HL-60/S4 treated with retinoic acid at 250 ng/mL for 4 days and 3 days (cell line): ENCODE data around the gene ADCY1.
"Not testable (repeated sequence)": the region's sequence is repeated elsewhere in the genome, so short reads cannot be mapped to it uniquely, and the experiment has no call there.

Experiments used
- in situ Hi-C: fragments of 300-500 bp; cut with MboI; formaldehyde crosslinking; loops from 2 replicates; pipeline ENCODE4 v1.7.0; 2022; ENCODE audit warnings: low sequenced_read_pairs

The ADCY1 gene

DNA sequence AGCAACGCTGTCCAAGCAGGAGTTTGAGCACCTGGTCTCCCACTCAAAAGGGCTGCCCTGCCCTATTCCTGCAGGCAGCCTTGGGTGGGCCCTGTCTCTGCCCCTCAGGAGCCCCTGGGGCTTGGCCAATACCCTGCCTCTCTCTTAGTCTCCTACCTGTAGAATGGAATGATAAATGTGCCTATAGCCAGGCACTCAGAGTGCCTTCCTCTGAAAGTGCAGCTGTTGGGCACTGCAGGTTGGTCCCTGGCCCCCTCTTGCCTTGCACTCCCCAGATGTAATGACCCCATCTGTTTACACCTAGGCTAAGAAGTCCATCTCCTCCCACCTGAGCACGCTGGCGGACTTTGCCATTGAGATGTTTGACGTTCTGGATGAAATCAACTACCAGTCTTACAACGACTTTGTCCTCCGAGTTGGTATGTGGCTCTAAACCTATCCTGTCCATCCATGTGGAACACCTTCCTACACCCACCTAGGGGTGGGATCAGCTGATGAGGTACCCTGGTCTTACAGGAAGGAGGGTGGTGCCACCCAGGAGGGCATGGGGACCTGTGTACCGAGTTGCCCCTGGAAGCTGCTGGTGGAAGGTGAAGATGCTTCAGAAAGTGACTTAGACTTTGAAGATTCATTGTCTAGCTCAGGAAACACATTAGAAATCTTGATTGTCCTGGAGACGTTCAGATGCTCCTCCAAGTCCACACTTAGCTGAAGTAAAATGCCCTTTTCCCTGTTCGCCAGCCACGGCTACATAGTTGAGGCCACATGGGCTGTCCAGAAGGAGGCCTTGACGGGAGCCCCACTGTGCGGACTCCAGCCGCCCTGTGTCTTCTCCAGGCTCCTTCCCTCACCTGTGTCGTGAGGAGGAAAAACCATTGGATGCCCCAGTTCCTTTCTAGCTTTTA lies 134.1 kb downstream of the ADCY1 start:
- in situ Hi-C loops = no loop called here

DNA sequence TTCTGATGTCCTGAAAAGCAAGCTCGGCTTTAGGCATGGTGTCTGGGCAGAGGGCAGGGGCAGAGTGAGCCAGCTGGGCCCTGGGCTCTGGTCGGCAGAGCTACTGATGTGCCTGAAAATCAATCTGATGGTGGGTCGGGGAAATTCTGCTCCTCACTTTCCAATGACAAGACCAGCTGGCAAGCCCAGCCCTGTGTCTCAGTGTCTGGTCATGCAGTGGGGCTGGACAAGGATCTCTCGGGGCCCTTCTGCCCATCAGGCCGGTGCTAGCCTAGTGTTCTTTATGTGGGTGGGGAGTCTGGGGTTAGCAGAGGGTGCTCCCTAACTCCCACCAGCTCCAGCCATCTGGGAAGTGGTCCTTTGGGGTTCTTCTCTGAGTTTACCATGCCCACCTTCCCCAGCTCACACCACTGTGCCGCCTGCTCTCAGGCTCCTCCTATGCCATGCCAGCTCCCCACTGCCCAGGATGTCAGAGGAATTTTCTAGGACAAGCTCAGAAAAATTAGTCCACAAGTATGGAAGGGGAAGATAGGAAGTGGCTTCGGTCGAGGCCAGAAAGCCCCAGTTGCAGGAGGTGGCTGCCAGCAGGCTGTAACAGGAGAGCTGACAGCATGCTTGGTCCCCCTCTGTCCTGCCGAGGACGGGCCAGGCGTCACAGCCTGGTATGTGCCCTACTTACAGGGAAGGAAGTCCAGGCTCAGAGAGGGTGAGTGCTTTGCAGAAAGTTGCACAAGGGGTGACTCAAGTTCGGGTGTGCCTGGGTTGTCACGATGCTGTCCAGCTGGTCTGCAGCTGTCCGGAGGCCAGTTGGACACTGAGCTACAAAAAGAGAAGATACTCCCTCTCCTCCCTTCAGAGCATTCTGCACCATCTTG lies 135.2 kb downstream of the ADCY1 start:
- in situ Hi-C loops = no loop called here

DNA sequence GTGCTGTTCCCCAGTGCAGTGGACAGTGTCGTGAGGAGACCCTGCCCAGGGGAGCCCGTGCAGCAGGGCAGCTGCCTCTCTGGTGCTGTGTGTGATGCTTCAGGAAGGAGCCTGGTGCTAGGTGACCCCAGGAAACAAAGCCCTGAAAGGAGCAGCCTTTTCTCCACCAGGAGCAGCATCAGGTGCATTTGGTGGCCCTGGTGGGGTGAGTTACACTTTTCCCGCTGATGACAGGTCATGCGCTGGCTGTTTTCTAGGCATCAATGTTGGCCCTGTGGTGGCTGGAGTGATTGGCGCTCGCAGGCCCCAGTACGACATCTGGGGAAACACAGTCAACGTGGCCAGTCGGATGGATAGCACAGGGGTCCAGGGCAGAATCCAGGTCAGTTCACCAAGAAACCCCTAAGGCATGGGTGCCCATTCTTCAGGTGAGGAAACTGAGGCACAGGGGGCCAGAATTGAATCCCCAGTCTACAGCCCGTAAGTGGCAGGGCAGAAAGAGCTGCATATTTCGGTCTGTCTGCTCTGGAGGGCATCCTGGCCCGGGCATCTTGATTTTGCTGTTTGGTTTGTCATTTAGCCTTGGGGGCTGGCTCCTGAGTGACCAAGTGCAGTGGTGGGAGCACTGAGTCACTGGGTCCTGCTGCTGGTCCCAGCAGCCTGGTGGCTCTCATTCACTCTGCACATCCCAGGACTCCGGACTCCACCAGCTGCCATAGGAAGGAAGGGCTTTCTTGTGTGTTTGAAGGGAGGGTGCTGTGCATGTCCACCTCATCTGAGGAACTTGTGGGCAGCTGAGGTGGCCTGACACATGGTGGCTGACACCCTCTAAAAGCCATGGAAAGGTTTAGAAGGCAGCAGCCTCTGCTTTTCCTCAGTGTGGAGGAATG lies 136.3 kb downstream of the ADCY1 start:
- in situ Hi-C loops = no loop called here

GRCh38 chr7:45711161-45711490 lies 137.0 kb downstream of the ADCY1 start:
- in situ Hi-C loops = no loop called here

DNA sequence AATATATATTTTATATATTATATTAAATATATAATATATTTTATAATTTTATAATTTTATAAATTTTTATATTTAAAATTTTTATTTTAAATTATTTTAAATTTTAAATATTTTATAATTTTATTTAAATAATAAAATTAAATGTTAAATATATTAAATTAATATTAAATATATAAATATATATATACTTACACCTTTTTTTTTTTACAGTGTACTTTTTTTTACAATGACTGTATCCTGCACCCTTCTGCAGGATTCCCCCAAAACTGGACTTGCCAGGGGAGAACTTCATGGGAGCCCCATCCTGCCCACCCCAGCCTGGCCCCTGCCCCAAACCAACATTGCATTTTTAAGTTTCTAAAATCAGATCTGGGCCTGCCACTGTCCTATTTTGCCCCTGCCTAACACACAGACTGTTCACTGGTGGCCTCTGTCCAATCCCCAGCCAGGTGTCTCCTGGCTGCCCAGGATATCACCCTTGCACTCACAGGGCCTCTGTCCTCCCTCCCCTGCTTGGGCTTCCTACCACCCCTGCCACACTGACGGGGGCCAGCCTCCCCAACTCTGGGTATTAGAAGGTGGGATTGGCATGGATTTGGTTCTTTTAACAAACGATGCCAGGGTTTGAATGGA lies 138.0 kb downstream of the ADCY1 start:
- in situ Hi-C loops = no loop called here

GRCh38 chr7:45712872-45713668 lies 138.9 kb downstream of the ADCY1 start:
- in situ Hi-C loops = no loop called here

DNA sequence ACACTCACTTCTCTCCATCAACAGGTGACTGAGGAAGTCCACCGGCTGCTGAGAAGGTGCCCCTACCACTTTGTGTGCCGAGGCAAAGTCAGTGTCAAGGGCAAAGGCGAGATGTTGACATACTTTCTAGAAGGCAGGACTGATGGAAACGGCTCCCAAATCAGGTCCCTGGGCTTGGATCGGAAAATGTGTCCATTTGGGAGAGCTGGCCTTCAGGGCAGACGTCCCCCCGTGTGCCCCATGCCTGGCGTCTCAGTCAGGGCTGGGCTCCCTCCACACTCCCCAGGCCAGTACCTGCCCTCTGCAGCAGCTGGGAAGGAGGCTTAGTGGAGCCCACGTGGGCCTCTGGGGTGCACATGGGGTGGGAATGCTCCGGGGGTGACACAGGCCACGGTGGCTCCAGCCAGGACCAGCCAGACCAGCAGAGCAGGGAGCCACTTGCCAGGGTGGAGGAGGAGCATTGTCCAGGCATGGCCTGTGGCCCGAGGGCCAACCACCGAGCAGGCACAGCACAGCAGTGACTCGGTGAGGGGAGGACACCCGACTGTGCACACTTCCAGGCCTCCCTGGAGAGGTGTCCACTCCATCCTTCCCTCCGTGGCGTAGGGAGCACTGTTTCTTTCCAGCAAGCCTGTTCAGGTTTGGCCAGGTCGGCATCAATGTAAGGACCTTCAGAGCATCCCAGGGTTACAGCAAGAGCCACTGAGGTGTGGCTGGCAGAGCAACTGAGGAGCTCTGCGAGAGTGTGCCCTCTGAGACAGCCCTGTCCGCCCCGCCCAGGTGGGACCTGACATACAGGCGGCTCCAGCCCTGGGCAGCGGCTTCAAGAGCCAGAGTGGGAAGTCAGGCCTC lies 139.7 kb downstream of the ADCY1 start:
- in situ Hi-C loops = no loop called here

DNA sequence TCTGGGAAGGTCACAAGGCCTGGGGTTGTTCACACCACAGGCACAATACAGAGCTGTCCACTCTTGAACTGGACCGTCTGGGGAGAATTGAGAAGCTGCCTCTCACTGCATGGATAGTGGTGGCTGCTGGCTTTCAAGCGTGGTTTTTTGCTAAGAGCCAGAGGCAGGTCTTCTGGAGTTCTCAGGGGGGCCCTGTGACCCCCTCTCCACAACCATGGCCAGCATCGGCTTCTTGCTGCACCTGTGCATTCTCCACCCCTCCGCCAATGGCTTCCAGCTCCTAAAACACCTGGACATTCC lies 140.3 kb downstream of the ADCY1 start:
- in situ Hi-C loops = no loop called here

GRCh38 chr7:45715471-45716352 lies 141.5 kb downstream of the ADCY1 start:
- in situ Hi-C loops = no loop called here

DNA sequence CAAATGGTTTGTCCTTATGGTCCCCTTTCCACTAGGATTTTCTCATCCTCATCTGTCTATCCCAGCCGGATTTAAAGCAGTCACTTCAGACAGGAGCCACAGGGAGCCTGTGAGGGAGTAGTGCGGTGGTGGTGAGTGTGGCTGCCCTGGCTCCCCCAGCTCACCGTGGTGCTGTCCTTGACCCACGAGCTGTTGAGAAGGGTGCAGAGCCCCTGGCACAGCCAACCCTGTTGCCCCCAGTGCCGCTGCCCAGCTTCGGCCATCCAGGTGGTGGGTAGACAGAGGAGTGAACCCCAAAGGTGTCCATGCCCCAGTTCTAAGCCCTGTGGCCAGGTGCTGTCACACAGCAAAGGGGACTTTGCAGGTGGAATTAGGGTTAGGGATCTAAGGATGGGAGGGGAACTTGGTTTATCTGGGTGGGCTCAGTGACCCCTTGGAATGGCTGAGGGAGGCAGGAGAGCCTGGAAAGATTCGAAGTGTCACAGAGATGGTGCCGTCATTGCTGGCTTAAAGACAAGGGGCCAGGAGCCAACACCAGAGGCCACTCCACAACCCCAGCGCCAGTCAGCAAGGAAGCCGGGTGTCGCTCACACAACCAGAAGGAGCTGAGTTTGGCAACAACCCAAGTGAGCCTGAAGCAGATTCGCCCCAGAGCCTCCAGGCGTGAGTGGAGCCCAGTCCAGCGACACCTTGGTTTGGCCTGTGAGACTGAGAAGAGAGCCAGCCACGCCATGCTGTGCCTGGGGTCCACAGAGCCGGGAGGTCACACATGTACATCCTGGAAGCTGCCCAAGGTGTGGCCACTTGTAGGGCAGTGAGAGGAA lies 142.4 kb downstream of the ADCY1 start:
- in situ Hi-C loops = no loop called here

DNA sequence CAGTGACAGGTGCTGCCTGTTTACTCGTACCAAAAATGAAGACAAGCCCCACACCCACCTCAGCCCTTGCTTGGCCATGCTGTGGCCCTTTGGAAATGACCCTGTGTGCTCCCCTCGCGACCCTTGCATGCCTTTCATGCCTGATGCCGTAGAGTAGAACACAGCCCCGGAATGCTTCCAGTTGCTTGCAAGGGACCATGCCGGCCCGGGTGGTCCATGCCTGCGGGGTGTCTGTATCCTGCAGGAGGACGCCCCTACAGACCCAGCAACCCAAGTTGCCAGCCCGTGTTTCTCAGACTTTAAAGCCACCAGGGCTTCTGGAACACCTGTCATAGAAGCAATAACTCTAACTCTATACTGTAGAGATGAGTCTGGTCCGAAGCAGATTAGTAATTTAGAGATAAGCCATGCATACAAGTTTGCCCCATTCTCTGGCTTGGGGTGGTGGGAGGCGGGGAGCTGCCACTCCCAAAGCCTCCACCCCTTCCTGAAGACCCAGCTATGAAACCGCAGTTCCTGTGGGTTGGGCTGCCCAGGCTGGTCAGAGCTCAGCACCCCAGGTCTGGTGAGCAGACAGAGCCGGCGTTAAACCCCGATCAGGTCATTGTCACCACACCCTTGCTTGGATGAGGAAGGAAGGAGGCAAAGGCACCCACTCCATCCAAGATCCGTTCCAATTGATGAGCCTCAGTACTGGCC lies 143.5 kb downstream of the ADCY1 start:
- in situ Hi-C loops = no loop called here

- in situ Hi-C loops = no loop called here
Measured at GRCh38 chr7:45718464-45719330, 144.5 kb downstream of the ADCY1 start.

DNA sequence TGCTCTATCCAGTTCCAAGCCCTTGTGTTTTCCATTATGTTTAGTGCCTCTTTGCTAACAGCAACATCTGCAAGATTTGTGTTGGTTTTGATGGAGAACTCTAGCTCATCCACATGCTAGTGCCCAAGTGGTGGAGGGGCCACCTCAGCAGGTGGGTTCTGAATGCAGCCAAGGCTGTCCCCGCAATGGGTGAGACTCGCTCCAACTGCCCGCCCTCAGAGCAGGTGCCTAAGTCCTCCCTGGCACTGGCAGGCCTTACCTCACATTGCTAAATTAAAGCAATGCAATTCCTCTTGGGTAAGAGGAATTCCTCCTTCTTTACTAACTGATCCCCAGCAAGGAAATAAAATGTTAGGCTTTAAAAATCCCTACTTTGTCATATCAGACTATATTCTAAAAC lies 146.8 kb downstream of the ADCY1 start:
- in situ Hi-C loops = no loop called here

- in situ Hi-C loops = no loop called here
Measured at GRCh38 chr7:45721686-45722598, 147.8 kb downstream of the ADCY1 start.

DNA sequence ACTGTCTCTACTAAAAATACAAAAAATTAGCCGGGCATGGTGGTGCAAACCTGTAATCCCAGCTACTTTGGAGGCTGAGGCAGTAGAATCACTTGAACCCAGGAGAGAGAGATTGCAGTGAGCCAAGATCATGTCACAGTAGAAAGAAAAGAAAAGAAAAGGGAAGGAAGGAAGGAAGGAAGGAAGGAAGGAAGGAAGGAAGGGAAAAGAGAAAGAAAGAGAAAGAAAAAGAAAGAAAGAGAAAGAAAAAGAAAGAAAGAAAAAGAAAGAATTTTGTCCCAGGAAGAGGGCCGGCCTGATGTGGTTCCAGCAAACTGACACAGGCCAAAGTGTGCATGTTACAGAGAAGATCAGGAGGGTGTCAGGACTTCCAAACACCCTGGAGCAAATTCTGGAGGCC lies 151.1 kb downstream of the ADCY1 start:
- in situ Hi-C loops = not testable (repeated sequence)
